HG02763 (cell line): ENCODE data around the gene C10orf95.
A peak's percentile ranks its signal among the peaks of the same experiment; 100 is the strongest.

Experiments
- ATAC-seq: cut with Tn5 transposase; IDR thresholded peaks from one replicate; pipeline ENCODE4 v1.9.1; 2021; ENCODE audit warnings: mild to moderate bottlenecking, moderate library complexity; ENCODE audit not compliant: unreplicated experiment

Gene C10orf95

DNA sequence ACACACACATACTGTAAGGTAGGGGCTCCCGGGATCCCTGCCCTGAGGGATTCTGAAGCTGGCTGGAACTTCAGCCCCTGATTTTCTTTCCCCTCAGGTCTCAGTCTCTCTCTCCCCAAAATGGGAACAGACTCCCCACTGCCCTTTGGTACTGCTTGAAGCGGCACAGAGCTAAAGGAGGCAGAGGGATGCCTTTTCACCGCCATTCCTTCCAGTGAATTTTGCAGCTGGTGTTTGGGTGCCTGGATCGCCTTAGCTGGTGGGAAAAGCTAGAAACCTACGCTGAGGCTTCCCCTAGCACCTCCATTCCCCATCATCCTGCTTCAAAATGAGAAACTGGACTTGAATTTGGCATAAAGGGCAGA, 16.2 kb downstream of the C10orf95 start:
- no peak for ATAC-seq

DNA sequence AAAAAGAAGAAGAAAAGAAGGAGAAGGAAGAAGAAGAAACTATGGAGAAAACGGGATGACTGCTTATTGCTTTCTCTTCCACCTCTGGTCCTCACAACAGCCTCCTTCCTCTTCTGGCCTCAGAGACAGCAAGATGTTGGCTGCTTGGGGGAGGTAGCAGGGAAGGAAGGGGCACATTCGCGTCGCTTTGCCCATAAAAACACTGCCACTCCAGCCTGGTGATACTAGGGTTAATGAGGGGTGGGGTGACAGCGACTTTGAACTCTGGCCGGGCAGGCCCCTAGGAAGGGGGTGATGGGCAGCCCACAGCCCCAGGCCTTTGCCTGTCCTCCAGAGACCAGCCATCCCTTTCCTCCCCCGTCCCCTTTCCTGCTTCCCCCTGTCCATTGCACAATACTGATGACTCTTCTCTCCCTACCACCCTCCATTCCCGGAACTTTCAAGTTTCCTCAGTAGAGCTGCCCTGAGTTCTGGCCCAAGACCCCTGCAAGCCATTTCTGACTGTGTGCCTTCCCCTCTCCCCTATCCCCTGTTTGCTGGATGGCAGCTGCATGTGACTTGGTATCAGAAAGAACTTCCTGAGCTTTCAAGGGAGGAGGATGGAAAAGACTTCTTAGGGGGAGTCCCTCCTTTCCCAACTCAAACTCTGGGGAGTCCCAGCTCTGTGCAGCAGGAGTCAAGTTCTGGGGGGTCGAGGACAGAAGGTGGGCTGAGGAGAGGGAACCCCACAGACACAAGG, 16.8 kb downstream of the C10orf95 start:
- no peak for ATAC-seq

DNA sequence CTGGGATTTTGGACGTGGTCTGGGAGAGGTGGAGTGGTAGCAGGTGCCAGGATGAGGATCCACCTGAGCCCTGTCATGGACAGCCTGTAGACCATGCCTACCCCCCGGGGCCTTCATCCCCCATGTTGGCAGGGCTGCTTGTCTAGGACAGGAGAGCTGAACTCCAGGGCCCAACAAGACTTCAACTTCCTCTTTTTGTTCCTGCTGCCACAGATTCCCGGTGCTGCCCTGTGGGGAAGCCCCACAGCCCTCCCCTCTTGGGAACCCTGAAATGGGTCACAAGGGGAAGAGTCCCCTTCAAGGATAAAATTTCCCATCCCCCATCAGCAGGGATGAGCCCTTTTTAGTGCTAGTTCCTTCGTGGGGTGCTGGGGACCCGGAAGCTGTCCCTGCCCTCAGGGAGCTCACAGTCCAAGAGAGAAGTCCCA, 17.7 kb downstream of the C10orf95 start:
- ATAC-seq, result no peak

DNA sequence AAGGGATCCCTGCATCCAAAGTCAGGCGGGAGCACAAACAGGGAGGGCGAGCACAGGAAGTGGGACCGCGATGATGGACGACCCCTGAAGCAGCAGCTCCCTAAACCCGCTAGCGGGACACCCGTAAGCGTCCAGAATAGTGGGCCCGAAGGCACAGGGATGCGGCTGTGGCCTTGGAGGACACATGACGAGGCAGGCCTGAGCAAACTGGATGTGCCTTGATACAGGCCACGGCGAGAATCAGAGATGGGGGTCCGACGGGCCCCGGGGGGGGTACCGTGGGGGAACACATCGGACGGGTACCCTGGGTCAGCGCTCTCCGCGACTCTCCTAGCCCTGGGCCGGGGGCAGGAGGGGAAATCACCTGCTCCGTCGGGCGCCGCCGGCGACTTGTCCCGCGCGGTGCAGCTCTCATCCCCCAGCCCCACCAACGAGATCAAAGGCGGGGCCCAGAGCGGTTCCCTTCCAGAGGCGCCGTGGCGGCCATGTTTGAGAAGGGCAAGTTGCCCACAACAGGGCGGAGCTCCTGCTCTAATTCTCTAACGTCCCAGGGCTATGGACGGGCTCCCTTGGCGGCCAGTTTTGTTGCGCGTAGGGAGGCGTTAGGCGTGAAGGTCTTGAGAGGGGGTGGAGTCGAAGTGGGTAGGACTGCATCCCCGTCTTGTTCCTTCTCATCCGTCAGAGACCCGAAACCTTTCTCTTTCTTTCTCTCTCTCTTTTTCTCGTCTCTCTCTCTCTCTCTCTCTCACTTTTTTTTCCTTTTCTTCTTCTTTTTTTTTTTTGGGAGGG, 19.0 kb downstream of the C10orf95 start, which contains the start of gene CUEDC2:
Gene CUEDC2, minus strand, starts transcription at position 413 of the 789 bp plus-strand sequence. CDS start 7,386 bp downstream, outside the sequence.
- ATAC-seq, result peak; percentile 79

DNA sequence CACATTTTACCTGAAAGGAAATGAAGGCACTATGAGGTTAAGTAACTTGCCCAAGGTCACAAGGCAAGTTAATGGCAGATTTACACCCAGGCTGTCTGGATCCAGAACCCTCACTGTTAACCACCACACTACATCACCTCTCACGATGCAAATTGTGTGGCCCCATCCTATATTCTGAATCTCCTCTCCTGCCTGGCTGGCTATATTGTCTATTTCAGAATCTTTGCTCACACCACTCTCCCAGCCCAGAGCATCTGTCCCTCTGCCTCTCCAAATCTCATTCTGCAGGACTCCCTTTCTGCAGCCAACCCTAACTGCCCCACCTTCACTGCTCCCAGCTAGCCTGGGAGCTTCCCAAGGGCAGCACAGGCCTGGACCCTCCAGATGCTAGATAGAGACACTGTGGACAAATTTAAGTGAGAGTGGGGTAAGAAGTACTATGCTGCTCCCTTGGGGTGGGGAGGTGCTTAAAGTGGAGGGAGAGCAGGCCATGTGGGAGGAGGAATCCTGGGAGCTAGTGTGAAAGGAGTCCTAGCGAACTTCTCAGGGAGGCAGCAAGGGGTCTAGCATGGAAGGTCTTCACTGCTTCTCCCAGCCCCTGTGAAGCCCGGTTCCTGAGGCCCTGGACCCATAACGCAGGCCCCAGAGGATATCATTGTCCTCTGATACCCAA, 19.8 kb downstream of the C10orf95 start:
- ATAC-seq, result no peak

DNA sequence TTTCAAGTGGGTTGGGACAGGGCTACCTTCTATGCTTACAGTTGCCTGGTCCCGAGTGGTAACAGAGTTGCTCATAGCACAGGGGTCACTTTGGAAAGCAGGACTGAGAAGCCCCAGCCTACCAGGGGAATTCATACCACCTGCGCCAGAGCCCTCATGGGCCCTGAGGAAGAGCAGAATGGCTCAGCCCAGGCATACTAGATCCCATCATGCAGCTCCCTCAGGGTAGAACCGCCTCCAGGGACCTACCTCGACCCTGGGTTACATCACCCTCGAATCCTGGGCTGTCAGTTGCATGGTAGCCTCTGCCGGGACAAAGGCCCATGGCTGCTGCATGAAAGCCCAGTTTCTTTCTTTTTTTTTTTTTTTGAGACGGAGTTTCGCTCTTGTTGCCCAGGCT, 21.9 kb downstream of the C10orf95 start:
- ATAC-seq, result no peak

DNA sequence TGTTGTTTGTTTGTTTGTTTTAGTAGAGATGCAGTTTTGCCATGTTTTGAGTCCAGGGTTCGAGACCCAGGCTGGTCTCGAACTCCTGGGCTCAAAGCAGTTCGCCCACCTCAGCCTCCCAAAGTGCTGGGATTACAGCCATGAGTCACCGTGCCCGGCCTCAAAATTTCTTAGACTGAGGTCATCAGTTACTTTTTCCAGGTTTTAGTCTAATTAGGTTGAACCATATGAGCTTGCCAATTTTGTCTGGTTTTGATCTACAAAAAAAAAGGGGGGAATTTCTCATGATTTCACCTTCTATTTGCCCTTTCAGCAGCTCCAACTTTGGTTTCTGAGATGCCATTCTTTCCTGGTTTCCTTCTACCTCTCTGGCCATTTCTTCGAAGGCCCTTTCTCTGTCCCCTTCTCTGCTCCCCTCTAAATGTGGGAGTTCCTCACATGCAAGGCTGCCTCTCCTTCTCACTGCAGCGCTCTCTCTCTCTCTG, 24.5 kb downstream of the C10orf95 start:
- ATAC-seq, result no peak

DNA sequence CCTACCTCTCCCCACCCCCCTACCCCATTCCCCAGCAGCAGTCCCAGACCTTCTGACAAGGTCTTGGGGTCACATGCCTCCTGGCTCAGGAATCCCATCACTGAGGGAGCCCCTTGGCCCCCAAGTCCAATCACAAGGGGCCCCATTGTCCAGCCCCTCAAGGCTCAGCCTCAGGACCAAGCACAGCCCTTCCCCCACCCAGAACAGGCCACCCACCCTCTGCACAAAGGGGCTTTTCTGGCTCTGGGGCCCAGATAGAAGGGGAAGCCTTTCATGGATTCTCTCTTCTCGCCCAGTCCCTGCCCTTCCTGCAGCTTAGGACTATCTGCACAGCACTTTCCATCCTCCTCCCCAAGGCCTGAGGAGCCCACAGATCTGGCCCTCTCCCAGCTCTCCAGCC, 25.9 kb downstream of the C10orf95 start:
- ATAC-seq, result no peak

DNA sequence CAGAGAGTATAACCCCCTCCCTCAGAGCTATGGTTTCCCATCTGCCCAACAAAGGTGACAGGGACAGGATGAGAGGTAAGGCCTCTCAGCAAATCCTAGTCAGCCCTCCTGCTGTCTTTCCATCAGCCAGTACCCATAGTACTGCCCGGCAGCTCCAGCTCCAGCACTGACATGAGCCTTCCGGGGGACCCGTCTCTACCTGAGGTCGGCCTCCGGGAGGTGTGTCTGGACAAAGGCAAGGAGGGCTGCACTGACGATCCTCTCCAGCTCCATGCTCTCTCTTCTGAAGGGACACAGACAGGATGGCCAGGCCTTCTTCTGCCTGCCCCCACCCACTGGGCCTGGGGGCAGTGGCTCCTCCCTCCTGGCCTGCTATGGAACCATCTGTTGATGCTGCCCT, 26.4 kb downstream of the C10orf95 start:
- ATAC-seq, result no peak

DNA sequence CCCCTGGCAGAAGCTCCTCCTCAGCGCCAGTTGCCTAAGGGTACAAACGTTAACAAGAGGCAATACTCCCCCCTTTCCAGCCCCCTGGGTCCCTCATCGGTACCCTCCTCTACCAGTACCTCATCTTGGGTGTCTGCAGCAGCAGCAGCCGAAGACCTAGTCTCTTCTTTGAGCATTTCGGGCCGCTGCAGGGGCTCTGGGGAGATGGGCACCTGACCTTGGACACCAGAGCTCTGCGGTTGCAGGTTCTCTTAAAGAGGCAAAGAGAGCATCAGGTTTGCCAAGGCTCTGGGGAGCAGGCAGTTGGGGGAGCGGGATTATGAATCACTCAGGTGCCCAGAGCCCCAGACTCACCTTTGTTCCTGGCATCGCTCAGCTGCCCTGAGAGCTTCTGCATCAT, 27.2 kb downstream of the C10orf95 start:
- no peak for ATAC-seq

DNA sequence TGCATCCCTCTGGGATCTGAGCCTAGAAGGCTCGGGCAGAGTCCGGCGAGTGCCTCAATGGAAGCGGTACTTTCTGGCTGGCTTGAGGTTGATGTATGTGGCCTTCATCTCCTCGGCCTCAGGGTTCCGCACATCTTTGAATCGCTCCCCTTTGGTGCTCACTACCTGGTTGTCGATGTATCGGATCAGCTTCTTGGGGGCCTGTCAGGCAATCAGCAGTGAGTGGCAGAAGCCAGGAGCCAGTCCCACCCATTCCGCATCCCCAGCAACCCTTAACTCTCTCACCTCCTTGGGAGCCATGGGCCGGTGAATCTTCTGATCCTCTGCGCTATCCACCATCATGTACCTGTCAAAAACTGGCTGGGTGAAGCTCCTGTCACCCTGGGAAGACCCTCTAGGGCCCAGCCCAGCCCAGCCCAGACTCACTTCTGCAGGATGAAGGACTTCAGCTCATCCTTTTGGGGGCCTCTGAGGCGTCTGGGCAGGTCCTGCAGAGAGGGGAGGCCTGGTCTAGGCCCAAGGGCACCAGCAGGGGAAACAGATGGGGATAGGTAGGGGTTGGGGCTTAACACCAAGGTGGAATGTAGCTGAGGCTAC, 27.9 kb downstream of the C10orf95 start:
- no peak for ATAC-seq

DNA sequence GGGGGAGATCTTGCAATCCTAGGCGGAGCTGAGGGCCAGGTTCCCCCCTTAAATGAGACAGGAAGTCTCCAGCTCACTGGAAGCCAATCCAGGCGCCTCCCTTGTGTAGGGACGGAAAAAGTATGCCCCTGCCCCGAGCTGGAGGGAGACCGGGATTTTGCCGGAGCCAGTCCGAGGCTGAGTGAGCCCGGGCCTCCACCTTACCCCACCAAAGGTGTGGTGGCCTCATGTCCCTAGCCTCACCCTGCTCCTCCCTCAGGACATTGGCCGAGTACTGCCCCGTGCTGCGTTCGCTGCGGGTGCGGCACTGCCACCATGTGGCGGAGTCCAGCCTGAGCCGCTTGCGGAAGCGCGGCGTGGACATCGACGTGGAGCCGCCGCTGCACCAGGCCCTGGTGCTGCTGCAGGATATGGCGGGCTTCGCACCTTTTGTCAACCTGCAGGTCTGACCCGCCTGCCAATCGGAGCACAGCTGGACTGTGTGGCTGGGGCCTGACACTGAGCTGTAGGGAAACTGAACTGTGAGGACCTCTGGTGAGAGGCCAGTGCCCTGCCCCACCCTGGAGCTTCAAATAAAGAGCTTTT, 28.7 kb downstream of the C10orf95 start:
- peak; percentile 25 for ATAC-seq

DNA sequence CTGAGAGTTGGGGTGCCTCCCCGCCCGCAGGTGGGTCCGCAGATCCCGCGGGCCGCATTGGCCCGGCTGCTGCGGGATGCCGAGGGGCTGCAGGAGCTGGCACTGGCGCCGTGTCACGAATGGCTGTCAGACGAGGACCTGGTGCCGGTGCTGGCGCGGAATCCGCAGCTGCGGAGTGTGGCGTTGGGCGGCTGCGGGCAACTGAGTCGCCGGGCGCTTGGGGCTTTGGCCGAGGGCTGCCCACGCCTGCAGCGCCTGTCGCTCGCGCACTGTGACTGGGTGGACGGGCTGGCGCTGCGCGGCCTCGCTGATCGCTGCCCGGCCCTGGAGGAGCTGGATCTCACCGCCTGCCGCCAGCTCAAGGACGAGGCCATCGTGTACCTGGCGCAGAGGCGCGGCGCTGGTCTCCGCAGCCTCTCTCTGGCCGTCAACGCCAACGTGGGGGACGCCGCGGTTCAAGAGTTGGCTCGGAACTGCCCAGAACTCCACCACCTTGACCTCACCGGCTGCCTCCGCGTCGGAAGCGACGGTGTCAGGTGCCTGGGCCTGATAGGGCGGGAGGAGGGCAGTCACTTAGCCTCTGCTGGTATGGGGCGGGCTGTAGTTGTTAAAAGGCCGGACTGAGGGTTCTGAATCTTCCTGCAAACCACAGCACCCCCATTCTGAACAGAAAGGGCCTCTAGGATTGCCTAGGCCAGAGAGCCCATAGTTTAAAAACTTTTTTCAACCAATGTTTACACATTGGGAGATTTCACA, 29.4 kb downstream of the C10orf95 start:
- ATAC-seq, result peak; percentile 0

DNA sequence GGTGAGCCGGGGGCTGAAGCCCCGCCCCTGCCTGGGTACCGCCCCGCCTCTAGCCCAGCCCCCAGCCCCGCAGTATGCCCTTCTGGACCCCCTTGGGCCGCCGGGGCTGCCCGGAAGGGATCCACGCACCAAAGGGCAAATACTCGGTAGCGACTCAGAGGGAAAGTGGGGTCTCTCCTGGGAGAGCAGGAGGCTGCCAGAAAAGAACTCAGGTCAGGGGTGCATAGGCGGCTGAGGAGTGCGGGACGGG, 29.9 kb downstream of the C10orf95 start:
- no peak for ATAC-seq

DNA sequence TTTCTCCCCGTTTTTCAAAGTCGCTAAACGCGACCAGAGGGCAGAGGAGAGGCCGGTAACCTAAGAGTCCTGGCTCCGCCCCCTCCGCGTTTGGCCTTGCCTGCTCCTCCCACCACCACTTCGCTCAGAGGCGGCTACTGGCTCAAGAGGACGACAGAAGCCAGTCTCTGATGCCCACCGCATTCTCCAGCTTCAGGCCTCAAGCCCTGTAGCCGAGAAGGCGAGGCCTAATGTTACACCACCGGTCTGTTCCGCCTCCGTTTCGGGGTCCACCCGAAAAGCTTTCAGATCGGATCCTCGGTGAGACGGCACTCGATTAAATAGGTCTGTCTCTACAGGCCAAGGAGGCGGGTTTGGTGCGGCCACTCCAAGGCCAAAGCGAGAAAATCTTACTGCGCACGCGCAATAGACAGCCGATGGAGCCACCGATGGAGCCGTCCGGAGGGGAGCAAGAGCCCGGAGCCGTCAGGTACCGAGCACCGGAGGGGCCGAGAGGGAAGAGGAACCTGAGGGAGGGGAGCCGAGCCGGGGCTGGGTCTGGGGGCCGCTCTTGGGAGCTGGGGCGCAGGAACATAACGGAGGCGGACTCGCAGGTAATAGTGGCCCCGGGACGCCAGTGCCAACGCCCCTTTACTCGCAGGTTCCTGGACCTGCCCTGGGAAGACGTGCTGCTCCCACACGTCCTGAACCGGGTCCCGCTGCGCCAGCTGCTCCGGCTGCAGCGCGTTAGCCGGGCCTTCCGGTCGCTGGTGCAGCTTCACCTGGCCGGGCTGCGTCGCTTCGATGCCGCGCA, 30.4 kb downstream of the C10orf95 start, which contains the start of gene FBXL15:
Gene FBXL15, plus strand, starts transcription at position 123 of the 793 bp plus-strand sequence. Its CDS starts 294 bp downstream, at position 417.
- ATAC-seq, result peak; percentile 69

DNA sequence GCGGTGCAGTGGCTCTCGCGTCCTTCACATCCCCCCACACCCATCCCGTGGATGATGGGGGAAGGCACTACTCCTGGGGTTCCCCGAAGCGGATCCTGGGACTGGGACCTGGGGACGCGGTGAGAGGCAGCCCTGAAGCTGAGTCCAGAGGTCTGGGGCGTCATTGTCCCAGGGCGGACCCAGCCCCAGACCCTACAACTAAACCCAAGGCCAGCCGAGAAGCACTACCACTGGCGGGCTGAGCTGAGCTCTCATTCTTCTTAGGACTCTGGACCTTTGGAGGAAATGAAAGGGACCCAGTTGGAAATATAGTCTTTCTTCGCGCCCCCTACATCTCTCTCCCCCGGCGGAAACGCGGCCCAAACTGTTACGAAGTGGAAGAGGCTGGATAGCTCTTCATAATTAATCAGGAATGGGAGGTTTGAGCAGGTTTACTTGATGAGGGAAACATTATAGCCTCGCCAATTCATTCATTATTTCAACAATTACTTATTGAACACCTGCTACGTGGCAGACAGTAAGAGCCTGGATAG, 31.1 kb downstream of the C10orf95 start:
- ATAC-seq, result no peak

DNA sequence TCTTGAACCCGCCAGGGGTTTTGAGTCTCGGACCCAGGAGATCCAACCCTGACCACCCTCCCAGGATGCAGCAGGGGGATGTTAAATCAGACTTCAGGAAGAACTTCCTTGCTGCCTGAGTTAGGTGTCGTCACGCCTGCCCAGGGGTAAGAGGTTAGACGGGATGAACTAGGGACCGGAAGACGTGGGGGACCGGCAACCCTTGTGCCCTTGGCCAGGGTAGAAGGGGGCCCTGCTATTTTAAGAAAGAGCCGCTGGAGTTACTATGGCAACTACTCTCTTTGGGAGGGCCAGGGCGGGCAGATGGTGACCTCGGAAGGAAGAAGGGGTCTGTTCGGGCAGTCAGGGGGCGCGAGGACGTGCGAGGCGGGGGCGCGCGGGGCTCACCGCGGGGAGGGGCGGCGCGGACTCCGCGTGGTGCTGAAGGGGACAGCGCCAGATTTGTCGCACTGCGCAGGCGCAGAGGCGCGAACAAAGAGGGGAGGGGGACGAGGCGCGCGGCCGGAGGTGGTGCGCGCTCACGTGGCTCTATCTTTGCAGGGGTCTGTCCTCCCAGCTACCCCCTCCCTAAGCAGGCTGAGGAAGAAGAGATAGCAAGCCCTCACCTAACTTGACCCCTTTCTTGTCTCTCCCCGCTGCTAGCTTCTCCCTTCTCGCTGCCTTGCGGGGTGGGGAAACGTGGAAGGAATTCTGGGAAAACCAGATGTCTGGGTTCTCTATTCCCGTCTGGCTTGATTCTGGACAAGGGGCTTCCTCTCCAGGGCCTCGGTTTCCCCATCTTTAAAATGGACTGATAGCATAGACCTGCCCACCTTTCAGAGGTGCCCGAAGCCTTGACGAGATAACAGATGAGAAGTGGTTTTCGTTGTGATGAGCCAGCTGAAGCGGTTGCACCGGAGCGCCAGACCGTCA, 31.8 kb downstream of the C10orf95 start:
- ATAC-seq, result no peak

DNA sequence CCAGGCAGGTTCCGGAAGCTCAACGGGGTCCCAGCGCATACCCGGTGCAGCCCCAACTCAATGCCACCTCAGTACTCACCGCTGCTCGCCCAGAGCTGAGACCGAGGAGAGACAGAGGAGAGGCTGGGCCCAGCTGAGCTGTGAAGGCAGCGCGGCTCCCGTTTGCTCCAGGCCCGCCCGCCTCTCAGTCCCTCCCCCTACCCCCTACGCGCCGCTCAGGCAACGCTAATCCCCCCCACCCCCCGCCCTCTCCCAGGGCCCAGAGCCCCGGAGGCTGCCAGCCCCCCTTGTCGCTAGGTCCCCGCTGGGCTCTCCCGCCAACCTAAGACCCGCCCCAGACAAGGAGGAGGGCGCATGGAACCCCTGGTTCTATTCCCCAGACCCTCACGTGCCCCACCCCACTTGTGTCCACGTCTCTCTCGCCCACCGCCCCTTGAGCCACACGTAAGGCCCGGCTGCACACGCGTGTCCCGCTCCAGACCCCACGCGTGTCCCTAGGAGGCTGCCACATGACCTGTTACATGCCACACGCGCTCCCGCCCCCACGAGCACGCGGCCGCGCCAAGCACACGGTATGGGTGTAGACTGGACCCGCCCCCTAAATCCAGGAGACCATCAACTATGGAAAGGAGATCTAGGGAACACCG, 32.6 kb downstream of the C10orf95 start, which contains the start of gene PSD:
Gene PSD, minus strand, starts transcription at position 164 of the 647 bp plus-strand sequence. CDS start 1,747 bp downstream, outside the sequence.
- no peak for ATAC-seq
